Erythroblast (primary cell): ENCODE data around the gene SLC39A3.

ENCODE experiments used
- DNase-seq, 2 experiments: peaks; one replicate each; lab custom pipeline; 2025; lab: John Stamatoyannopoulos, UW
- GATA1 ChIP-seq: IDR thresholded peaks from 2 replicates; pipeline ENCODE4 v1.6.1; 2011; ENCODE audit warnings: low read depth, mild to moderate bottlenecking, control low read depth, low read length, moderate library complexity
- POLR2A ChIP-seq: IDR thresholded peaks from 2 replicates; pipeline ENCODE4 v1.6.1; 2011; ENCODE audit warnings: mild to moderate bottlenecking, low read length

Gene SLC39A3

DNA sequence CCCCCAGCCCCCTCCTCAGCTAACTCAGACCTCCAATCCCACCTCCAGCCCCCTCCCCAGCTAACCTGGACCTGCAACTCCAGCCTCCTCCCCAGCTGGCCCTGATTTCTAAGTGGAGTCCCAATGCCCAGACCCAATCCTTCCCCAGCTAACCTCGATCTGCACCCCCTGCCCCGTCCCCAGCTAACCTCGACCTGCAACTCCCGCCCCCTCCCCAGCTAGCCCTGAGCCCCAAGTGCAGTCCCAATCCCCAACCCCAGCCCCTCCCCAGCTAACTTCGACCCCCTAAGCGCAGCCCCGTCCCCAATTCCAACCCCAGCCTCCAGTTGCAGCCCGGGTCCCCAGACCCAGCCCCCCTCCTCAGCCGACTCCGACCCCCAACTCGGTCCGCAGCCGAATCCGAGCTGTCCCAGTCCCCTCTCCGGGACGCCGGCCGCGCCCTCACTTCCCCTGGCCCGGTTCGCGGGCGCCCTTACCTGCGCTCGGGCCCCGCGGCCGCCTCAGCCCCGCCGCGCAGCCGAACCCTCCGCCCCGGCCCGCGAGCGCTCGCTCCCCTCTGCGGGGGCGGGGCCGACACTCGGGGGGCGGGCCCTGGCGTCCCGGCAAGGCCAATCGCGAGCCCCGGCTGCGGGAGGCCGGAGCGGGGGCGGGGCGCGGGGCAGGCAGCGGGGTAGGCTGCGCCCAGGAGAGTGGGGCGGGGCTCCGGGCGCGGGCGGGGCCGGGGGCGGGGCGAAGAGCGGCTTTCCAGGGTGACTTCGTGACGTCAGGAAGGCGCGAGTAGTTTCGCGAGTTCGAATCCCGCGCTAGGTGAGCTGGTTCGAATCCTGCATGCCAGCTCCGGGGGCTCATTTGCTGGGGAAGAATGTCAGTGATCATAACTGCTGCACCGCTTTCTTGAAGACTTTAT is 37.4 kb downstream of the SLC39A3 start, which contains the start of gene GNG7:
Gene GNG7, minus strand, starts transcription at position 525 of the 907 bp plus-strand sequence. CDS start 182,006 bp downstream, outside the sequence.
- DNase-seq, result peak; percentile 93 to 96
- TF ChIP-seq GATA1 (no peak), POLR2A (no peak)

DNA sequence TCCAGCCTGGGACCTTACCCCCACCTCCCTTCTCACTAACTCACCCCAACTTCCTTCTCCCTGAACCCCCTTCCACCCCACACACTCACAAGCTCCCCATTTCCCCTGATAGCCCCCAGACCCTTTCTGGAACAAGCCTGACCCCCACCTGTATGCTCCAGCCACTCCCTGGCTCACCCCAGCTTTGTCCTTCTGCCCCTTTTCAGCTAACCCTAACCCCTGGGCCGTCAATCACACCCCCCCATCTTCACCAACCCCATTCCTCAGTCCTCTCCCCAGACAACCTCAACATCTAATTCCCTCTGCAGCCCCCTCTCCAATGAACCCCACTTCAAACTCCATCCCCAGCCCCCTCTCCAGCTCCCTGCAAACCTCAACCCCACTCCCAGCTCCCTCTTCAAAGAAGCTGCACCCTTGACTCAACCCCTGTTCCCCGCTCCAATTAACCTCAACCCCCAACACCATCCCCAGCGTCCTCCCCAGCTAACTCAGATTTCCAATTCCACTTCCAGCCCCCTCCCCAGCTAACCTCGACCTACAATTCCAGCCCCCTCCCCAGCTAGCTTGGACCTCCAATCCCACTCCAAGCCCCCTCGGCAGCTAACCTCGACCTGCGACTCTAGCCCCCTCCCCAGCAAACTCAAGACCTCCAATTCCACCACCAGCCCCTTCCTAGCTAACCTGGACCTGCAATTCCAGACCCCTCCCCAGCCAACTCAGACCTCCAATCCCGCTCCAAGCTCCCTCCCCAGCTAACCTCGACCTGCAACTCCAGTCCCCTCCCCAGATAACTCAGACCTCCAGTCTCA is 38.3 kb downstream of the SLC39A3 start:
- no peak for TF ChIP-seq POLR2A
- no peak for TF ChIP-seq GATA1
- no peak for DNase-seq

DNA sequence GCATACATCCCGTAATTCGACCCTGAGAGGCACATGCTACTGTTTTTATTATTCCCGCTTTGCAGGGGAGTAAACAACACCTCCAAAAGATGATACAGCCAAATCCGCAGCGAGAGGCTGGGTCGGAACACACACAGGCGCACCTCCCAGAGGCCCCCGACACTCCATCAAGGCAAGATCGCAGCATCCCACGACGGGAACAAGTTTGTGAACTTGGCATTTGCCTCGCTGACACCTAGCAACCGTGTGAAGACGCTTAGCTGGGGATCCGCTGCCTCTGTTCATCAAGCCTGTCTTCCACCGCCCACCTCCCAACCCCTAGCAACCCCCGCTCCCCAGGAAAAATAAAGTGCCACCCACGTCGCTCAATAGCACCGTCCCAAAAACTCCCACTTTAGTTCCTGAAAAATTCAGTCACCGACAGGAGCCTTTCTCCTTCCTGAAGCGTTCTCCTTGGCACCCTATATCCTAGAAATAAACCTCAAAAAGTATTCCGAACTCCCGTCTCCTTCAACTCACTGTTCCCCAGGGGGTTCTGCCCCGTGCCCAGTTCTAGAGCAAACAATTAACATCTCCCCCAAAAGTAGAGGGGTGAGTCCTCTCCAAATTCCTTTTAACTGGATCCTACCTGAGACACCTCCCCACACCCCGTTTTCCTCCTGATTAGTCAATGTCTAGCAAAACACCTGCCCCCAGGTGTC is 39.0 kb downstream of the SLC39A3 start:
- no peak for DNase-seq
- TF ChIP-seq POLR2A (no peak), GATA1 (no peak)

DNA sequence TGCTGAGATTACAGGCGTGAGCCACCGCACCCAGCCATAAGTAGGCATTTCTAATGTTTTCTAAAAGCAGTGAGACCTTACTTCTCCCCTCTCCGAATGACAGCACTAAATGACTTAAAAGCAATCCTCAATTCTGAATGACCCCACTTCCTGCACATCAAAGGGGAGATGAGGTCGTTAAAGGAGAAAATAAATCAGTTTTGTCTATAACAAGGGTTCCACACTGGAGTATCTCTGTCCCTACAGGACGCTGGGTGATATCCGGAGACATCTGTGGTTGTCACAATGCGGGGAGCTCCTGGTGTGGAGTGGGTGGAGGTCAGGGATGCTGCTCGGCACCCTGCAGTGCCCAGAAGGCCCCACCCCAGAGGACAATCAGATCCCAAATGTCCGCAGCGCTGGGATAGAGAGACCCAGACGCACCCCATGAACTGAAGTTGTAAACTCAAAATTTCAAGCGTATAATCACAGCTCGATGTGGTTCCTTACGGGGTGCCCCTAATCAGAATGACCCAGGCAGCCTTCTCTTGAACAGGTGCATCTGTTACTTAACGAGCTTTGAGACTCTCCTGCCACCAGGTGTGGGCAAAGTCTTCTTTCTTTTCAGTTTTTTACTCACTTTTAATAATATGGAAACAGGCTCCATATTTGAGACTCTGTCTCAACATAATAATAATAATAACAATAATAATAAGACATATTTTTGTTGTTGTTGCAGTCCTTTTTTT is 40.2 kb downstream of the SLC39A3 start:
- no peak for DNase-seq
- TF ChIP-seq POLR2A (no peak), GATA1 (no peak)

DNA sequence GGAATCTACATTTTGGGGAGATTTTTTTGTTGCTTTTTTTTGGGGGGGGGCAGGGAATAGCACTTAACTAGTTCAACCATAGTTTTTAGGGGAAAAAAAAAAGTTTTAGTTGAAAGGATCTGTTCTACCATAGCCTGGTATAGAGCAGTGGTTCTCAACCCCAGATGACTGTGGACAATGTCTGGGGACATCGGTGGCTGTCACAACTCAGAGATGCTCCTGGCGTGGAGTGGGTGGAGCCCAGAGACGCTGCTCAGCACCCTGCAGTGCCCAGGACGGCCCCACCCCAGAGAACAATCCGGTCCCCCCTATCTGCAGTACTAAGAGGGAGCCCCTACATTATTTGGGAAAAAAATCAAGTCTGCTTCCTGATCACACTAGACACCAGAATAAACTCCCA is 45.6 kb downstream of the SLC39A3 start:
- no peak for TF ChIP-seq GATA1
- no peak for TF ChIP-seq POLR2A
- no peak for DNase-seq

DNA sequence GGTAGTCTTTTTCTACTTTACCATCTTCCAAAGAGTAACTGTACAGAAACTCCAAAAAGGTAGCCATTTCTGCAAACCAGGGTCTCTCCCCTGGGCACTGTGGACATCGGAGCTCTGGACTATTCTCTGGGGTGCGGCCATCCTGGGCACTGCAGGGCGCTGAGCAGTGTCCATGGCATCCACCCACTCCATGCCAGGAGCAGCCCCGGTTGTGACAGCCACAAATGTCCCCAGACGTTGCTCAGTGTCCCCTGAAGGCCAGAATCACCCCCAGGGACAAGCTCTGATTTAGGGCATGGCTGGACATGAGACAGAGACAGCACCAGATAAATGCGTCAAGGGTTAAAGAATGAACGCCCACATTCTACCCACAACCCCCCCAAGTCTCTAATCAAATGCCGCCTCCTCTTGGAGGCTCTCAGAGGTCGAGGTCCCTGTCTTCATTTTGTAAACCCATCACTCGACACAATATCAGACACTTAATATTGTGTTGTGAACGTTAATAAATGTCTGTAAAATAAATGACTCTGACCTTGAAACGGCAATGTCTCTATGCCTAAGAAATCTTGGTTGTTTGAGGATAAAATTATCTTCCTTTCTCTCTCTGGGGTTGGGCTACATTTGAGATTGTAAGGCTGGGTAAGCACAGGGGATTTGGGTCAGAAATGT is 46.2 kb downstream of the SLC39A3 start:
- no peak for TF ChIP-seq POLR2A
- no peak for TF ChIP-seq GATA1
- DNase-seq, result no peak

DNA sequence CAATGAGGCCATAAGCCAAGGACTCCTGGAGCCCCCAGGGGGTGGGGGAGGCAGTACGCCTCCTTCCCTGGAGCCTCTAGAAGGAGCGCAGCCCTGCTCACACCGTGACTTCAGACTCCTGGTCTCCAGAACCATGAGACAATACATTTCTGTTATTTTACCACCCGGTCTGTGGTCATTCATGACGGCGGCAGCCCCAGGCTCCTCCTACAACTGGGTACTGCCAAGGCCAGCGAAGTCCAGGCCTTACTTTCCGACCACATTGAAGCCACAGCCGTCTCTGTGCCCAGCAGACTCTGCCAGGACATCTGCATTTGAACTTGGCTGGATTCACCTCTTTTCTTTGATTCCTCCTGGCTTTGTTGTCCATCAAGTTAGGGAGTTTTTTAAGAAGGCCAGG is 47.9 kb downstream of the SLC39A3 start:
- no peak for DNase-seq
- TF ChIP-seq GATA1 (no peak), POLR2A (no peak)

DNA sequence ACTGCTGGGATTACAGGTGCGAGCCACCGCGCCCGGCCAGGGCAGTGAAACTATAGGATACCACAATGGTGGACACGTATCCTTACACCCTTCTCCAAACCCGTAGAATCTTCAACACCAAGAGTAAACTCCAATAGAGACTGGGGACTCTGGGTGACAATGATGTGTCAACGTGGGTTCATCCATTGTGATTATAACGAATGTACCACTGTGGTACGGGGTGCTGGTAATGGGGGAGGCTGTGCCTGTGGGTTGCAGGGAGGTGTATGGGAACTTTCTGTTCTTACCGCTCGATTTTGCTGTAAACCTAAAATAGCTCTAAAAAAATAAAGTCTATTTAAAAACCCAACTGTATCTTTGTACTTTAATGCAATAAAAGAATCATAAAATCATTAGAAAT is 49.0 kb downstream of the SLC39A3 start:
- TF ChIP-seq POLR2A (no peak), GATA1 (no peak)
- DNase-seq, result no peak

DNA sequence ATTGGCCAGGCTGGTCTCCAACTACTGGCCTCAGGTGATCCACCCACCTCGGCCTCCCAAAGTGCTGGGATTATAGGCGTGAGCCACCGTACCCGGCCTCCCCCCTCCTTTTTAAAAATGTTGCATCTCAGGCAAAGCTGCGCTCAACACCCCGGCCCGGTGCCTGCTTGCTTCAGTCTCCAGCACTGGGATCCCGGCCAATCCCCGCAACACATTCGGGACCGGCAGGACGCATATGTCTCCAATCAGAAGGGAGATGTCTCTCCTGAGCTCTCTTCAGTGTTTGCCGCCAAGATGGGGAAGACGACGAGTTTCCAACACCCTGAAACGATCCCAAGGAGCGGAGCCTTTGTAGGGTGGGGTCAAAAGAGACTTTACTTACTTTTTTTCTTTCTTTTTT is 53.5 kb downstream of the SLC39A3 start:
- DNase-seq, result no peak
- no peak for TF ChIP-seq GATA1
- no peak for TF ChIP-seq POLR2A

DNA sequence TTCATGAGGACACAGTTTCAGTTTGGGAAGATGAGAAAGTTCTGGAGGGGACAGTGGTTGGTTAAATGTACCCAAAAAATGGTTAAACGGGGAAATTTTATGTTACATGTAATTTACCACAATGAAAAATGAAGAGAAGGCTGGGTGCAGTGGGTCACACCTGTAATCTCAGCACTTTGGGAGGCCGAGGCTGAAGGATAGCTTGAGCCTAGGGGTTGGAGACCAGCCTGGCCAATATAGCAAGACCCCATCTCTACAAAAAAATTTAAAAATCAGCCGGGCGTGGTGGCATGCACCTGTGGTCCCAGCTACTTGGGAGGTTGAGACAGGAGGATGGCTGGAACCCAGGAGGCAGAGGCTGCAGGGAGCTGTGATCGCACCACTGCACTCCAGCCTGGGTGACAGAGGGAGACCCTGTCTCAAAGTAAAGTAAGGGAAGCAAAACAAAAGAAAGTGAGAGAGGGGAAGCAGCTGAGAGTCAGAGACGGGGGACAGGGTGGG is 54.6 kb downstream of the SLC39A3 start:
- DNase-seq, result no peak
- no peak for TF ChIP-seq POLR2A
- TF ChIP-seq GATA1, result no peak

DNA sequence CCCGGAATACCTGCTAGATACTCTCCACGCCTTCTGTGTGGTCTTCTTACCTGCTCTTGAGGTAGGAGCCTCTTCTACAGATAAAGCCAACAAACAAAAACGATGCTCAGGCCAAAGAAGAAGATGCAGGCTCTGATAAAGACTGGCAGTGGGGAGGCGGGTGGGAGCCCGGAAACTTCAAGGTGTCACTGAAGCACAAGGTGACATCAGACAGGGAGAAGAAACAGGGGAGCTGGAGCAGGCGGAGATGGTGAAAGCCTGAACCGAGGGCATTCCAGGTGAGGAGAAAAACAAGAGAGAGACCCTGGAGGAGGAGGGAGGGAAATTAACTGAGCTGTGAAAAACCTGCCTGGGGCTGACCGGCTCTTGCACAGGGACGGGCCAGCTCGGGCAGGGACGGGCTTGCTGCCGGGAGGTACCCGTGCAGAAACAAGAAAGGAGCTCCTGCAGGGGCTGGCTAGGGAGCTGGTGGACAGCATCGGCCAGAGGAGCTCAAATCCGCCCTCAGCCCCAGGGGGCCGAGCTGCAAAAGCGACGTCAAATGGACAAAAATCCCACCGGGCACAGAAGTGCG is 56.3 kb downstream of the SLC39A3 start:
- TF ChIP-seq GATA1 (no peak), POLR2A (no peak)
- DNase-seq, result no peak
